Parathyroid adenoma (tissue), 2 donors: ENCODE measurements around the gene UNC119.

Source experiments
- H2AFZ ChIP-seq: fragments of 300-600 bp; sonication (generic); one replicate; pipeline ENCODE4 v1.7.0; 2017; ENCODE audit warnings: antibody characterized with exemption, mild to moderate bottlenecking
- H3K27ac ChIP-seq: fragments of 300-600 bp; sonication (generic); one replicate; pipeline ENCODE4 v1.7.0; 2017
- H3K27me3 ChIP-seq: fragments of 300-600 bp; sonication (generic); one replicate; pipeline ENCODE4 v1.7.0; 2017; ENCODE audit warnings: low read length; ENCODE audit not compliant: control insufficient read depth, insufficient read depth
- H3K36me3 ChIP-seq: fragments of 300-600 bp; sonication (generic); one replicate; pipeline ENCODE4 v1.7.0; 2017; ENCODE audit warnings: low read length; ENCODE audit not compliant: control insufficient read depth, insufficient read depth
- H3K4me1 ChIP-seq: fragments of 300-600 bp; sonication (generic); one replicate; pipeline ENCODE4 v1.7.0; 2017; ENCODE audit warnings: control low read depth
- H3K4me2 ChIP-seq: fragments of 300-600 bp; sonication (generic); one replicate; pipeline ENCODE4 v1.7.0; 2017; ENCODE audit warnings: low read length
- H3K4me3 ChIP-seq: fragments of 300-600 bp; sonication (generic); one replicate; pipeline ENCODE4 v1.7.0; 2017; ENCODE audit warnings: low read depth, low read length
- H3K79me2 ChIP-seq: fragments of 300-600 bp; sonication (generic); one replicate; pipeline ENCODE4 v1.7.0; 2017; ENCODE audit warnings: control low read depth
- H3K9ac ChIP-seq: fragments of 300-600 bp; sonication (generic); one replicate; pipeline ENCODE4 v1.7.0; 2017; ENCODE audit warnings: mild to moderate bottlenecking
- H3K9me3 ChIP-seq: fragments of 300-600 bp; sonication (generic); one replicate; pipeline ENCODE4 v1.7.0; 2017; ENCODE audit warnings: low read length; ENCODE audit not compliant: control insufficient read depth
- TF ChIP-seq, protein P1 (sequence below): fragments of 300-600 bp; sonication (generic); IDR thresholded peaks from one replicate; pipeline ENCODE4 v1.7.0; 2017; ENCODE audit warnings: antibody characterized with exemption, mild to moderate bottlenecking
- donor health status: primary hyperparathyroidism.

Gene UNC119

DNA sequence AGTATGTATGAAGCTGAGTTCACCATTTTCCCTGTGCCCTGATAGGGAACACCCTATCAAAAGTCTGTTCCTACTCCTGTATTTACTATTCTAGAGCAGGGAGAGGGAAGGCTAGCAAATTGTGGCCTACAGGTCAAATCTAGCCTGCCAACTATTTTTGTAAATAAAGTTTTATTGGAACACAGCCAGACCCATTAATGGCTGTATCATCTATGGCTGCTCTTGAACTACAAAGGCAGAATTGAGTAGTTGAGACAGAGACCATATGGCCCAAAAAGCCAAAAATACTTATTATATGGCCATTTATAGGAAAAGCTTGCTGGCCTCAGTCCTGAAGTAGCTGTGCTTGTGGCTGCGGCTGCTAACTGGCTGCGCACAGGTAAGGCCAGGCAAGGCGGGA lies 28.5 kb upstream of the UNC119 start:
- no peaks in the 10 kb centered on the region for H3K36me3 ChIP-seq
- no peaks in the 10 kb centered on the region for H3K9me3 ChIP-seq
- no peak overlapping the region for H3K4me2 ChIP-seq

DNA sequence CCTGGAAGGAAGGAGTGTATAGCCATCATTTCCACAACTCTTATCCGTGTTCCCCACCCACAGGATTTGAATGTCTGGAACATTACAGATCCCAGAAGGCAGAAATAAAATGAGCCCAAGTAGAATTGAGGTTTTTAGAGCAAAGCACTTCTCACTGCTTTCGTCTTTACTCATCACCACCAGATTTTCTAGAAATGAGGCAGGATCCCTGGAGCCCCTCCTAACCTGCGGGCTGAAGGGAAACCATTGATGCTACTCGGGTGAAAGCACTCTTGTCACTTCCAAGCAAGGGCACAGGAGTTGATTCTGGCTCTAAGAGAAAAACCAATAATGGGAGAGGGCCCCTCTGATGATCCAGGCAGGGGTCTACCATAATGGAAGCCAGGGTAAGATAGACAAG lies 27.1 kb upstream of the UNC119 start:
- Histone ChIP-seq H3K4me2 (no peak overlapping the region), H3K4me3 (no peak overlapping the region), H3K36me3 (no peaks in the 10 kb centered on the region), H3K27me3 (no peaks in the 10 kb centered on the region), H3K4me1 (no peaks in the 10 kb centered on the region), H3K79me2 (no peaks in the 10 kb centered on the region), H3K9ac (no peak overlapping the region), H2AFZ (no peak overlapping the region), H3K9me3 (no peaks in the 10 kb centered on the region), H3K27ac (no peak overlapping the region)
- TF ChIP-seq, protein P1, sequence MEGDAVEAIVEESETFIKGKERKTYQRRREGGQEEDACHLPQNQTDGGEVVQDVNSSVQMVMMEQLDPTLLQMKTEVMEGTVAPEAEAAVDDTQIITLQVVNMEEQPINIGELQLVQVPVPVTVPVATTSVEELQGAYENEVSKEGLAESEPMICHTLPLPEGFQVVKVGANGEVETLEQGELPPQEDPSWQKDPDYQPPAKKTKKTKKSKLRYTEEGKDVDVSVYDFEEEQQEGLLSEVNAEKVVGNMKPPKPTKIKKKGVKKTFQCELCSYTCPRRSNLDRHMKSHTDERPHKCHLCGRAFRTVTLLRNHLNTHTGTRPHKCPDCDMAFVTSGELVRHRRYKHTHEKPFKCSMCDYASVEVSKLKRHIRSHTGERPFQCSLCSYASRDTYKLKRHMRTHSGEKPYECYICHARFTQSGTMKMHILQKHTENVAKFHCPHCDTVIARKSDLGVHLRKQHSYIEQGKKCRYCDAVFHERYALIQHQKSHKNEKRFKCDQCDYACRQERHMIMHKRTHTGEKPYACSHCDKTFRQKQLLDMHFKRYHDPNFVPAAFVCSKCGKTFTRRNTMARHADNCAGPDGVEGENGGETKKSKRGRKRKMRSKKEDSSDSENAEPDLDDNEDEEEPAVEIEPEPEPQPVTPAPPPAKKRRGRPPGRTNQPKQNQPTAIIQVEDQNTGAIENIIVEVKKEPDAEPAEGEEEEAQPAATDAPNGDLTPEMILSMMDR: no peak

More for the DNA sequence above, 28.5 kb upstream of the UNC119 start:
- Histone ChIP-seq H3K27me3 (no peaks in the 10 kb centered on the region), H3K27ac (no peak overlapping the region), H2AFZ (no peak overlapping the region), H3K4me3 (no peak overlapping the region), H3K79me2 (no peaks in the 10 kb centered on the region), H3K4me1 (no peaks in the 10 kb centered on the region), H3K9ac (no peak overlapping the region)
- TF ChIP-seq, protein P1: no peak

DNA sequence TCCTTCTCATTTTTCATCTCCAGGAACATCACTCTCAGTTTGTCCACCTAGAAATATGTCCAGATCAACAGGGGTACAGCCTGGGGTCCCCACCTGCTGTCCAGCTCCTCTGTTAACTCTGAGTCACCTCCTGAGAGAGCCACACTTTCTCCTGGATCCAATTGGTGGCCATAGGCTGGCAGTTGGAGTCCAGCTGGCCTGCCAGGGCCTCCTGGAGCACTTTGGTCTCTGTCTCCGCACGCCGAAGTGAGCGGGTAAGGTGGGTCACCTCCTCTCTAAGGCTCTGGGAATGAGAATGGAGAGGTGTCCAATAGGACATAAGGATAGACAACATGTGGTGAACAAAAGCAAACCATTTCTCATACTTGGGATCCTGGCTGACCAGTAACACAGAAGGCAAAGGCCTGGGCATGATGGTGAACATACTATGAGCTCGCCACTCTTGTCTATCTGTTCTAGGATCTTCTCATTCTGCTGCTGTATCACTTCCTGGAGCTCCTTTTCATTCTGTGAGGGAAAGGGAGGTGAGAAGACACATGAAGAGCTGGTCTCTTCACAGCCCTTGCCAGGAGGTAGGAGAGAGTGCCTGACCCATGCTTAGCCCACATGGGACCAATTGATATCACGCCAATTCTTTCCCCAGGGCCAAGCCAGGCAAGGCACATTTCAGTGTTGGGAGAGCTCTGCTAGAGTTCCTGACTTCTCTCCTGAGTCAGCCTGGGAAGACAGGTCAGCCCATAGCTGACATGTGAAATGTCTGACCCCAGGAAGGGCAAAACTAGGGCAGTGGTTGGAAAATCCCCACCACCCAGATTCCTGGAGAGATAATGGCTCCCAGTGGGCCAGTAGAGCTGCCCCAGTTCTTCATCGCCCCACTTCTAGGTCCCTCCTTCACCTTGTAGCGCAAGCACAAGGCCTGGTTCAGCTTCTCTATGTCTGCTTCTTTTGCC lies 26.1 kb upstream of the UNC119 start:
- Histone ChIP-seq H3K36me3 (no peaks in the 10 kb centered on the region), H3K4me2 (no peak overlapping the region), H3K4me3 (no peak overlapping the region), H3K9ac (no peak overlapping the region), H3K27me3 (no peaks in the 10 kb centered on the region), H2AFZ (no peak overlapping the region), H3K27ac (no peak overlapping the region), H3K79me2 (no peaks in the 10 kb centered on the region), H3K4me1 (no peaks in the 10 kb centered on the region), H3K9me3 (no peaks in the 10 kb centered on the region)
- TF ChIP-seq, protein P1: no peak

DNA sequence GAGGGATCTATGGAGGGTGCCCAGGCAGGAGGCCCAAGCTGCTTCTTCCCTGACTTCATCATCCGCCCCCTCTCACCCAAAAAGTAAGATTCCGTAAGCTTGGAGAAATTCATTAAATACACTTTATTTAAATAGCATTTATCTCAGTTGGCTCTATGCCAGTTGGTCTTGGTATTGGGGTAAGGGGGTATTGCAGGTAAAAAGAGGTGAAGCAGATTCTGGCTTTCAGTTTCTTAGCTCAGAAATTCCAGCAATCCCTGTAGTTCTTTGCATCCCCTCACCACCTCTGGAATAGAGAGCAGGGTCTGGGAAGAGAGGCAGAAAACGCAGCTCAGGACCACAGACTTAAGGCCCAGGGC lies 25.0 kb upstream of the UNC119 start:
- H3K27ac ChIP-seq: no peak overlapping the region
- TF ChIP-seq, protein P1: no peak
- no peaks in the 10 kb centered on the region for H3K27me3 ChIP-seq
- H3K4me2 ChIP-seq: no peak overlapping the region
- no peak overlapping the region for H3K4me3 ChIP-seq
- no peaks in the 10 kb centered on the region for H3K4me1 ChIP-seq
- no peak overlapping the region for H3K9ac ChIP-seq
- H3K36me3 ChIP-seq: no peaks in the 10 kb centered on the region
- H3K79me2 ChIP-seq: no peaks in the 10 kb centered on the region
- no peak overlapping the region for H2AFZ ChIP-seq
- no peaks in the 10 kb centered on the region for H3K9me3 ChIP-seq
